IgD-negative memory B cell (primary cell): Measurements from ENCODE around the gene STXBP3. TPM values are rescaled to one million over a fixed set of nuclear protein-coding genes. Genes with fewer than 3 reads are reported as not detected.
A peak's percentile ranks its signal among the peaks of the same experiment; 100 is the strongest.
"Not testable (repeated sequence)": the region's sequence is repeated elsewhere in the genome, so short reads cannot be mapped to it uniquely, and the experiment has no call there.

Experiments
- H3K27ac Mint-ChIP-seq, 3 donors: one replicate each; pipeline ENCODE4 v1.8.0; 2020 to 2022; ENCODE audit warnings: mild to moderate bottlenecking in 3 of 3, mixed read lengths in 3 of 3, moderate library complexity in 1 of 3
- H3K27me3 Mint-ChIP-seq: one replicate; pipeline ENCODE4 v1.8.0; 2021; ENCODE audit warnings: mixed read lengths
- H3K36me3 Mint-ChIP-seq: one replicate; pipeline ENCODE4 v1.8.0; 2020; ENCODE audit warnings: mild to moderate bottlenecking, mixed read lengths
- H3K4me1 Mint-ChIP-seq, 3 donors: one replicate each; pipeline ENCODE4 v1.8.0; 2020 to 2022; ENCODE audit warnings: mixed read lengths in 3 of 3, mild to moderate bottlenecking in 1 of 3
- H3K4me3 Mint-ChIP-seq, 4 donors: one replicate each; pipeline ENCODE4 v1.8.0; 2020 to 2022; ENCODE audit warnings: mild to moderate bottlenecking in 4 of 4, mixed read lengths in 4 of 4, moderate library complexity in 3 of 4
- H3K9me3 Mint-ChIP-seq, 3 donors: one replicate each; pipeline ENCODE4 v1.8.0; 2020 to 2021; ENCODE audit warnings: mixed read lengths in 3 of 3, mild to moderate bottlenecking in 1 of 3
- polyA plus RNA-seq: library from polyadenylated mRNA; unstranded; fragments of 300-500 nt; fragmentation: Illumina TruSeq; gene quantifications from one replicate; pipeline ENCODE4 v1.2.3, GENCODE V29; 2021

STXBP3 gene
- polyA plus RNA-seq, 1 donor from 2014 or later: 34.7 TPM

DNA sequence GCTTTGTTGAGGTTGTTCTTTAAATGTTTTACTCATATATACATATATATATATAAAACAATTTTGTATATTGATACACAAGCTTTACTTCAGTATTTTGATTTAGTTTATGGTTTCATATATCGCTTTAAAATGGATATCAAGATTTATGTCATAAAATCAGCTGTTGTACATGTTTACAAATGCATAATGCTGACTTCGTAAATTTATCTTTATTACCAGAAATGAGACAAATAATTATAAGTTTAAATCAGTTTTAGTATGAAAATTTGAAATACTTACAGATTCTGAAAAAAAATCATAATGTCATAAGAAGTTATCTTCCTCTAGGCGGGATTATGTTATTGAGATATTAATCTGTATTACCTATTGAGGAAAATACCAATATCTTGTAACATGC is 6.9 kb downstream of the STXBP3 start:
- no peaks in the 10 kb centered on the region for H3K9me3 Mint-ChIP-seq
- H3K4me1 Mint-ChIP-seq: peaks cover 14 to 24% (median 16%) of the 10 kb centered on the region in 3 donors

DNA sequence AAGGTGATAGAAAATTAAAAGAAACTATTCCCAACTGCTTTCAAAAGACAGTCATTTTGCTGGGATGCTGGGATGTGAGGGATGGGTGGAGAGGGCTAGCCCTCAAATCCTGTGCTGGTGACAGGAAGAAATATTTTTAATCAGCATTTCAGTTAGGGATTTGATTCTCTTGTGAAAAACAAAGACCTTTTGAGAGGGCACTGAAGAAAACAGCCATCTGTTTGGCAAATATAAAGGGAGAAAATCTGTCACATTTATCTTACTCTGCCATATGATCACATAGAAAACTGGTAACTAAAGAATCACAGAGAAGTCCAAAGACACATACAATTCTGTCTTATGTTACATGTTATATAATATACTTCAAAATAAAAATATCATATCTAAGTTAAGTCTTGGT is 12.3 kb downstream of the STXBP3 start:
- Mint-ChIP-seq H3K9me3 (no peaks in the 10 kb centered on the region), H3K4me1 (peaks cover 0 to 7% (median 0%) of the 10 kb centered on the region in 3 donors), H3K36me3 (peaks cover 5% of the 10 kb centered on the region), H3K27ac (no peak overlapping the region), H3K4me3 (no peak overlapping the region), H3K27me3 (no peaks in the 10 kb centered on the region)

More for the DNA sequence above, 6.9 kb downstream of the STXBP3 start:
- no peak overlapping the region for H3K27ac Mint-ChIP-seq
- H3K27me3 Mint-ChIP-seq: no peaks in the 10 kb centered on the region
- peaks cover 2% of the 10 kb centered on the region for H3K36me3 Mint-ChIP-seq
- H3K4me3 Mint-ChIP-seq: no peak overlapping the region

DNA sequence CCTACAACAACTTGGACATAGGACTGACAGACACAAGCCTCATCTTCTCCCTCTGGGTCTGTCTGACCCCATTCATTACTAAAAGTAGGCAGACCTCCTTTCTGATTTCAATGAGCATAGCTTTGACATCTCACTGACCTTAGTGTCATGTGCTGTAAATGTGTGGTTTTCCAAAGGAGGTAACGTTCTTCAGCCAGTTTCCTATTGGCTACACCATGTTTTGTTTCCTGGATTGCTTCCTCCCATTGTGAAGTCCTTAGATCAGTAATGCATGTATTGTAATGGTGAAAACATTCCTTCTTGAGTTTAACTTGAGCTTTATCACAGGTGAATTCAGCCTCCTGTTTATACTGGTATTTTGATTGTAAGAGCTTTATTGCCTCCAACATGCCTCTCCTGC is 20.6 kb downstream of the STXBP3 start:
- H3K9me3 Mint-ChIP-seq: no peaks in the 10 kb centered on the region
- peaks cover 7% of the 10 kb centered on the region for H3K36me3 Mint-ChIP-seq
- H3K4me3 Mint-ChIP-seq: no peak overlapping the region
- H3K27ac Mint-ChIP-seq: no peak overlapping the region
- H3K27me3 Mint-ChIP-seq: no peaks in the 10 kb centered on the region
- H3K4me1 Mint-ChIP-seq: no peaks in the 10 kb centered on the region

DNA sequence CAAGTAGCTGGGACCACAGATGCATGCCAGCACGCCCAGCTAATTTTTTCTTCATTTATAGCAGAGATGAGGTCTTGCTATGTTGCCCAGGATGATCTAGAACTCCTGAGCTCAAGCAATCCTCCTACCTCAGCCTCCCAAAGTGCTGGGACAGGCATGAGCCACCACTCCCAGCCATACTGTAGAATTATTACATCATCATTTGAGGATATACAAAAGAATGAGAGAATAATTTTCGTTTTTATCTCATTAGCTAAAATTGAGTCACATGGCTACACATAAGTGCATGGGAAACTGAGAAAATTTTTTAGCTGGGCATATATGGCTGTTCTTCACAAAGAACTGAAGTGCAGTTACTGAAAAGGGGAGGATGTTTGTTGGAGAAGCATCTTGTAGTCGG is 21.2 kb downstream of the STXBP3 start:
- peaks cover 7% of the 10 kb centered on the region for H3K36me3 Mint-ChIP-seq
- no peaks in the 10 kb centered on the region for H3K27me3 Mint-ChIP-seq
- no peaks in the 10 kb centered on the region for H3K4me1 Mint-ChIP-seq
- no peak overlapping the region for H3K4me3 Mint-ChIP-seq
- no peaks in the 10 kb centered on the region for H3K9me3 Mint-ChIP-seq
- H3K27ac Mint-ChIP-seq: no peak overlapping the region

DNA sequence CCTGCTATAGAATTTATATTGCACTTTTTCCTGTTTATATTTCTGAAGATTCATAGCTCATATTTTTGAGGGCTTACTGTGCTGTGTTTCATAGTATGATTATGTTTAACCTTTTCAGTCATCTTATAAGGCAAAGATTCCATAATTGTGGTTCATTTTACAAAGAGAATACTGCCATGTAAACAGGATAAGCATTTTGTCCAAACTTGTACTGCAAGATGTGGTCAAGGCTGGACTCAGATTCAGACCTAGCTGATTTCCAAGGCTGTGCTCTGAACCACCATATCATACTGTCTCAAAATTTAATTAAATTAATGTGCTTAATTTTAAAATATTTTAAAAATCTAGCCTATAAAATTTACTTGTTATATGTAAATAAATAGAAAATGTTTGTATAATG is 31.4 kb downstream of the STXBP3 start:
- no peaks in the 10 kb centered on the region for H3K4me1 Mint-ChIP-seq
- peaks cover 0 to 5% (median 0%) of the 10 kb centered on the region in 3 donors for H3K9me3 Mint-ChIP-seq
- H3K27me3 Mint-ChIP-seq: no peaks in the 10 kb centered on the region
- no peak overlapping the region for H3K27ac Mint-ChIP-seq
- H3K4me3 Mint-ChIP-seq: no peak overlapping the region
- H3K36me3 Mint-ChIP-seq: peaks cover 16% of the 10 kb centered on the region

DNA sequence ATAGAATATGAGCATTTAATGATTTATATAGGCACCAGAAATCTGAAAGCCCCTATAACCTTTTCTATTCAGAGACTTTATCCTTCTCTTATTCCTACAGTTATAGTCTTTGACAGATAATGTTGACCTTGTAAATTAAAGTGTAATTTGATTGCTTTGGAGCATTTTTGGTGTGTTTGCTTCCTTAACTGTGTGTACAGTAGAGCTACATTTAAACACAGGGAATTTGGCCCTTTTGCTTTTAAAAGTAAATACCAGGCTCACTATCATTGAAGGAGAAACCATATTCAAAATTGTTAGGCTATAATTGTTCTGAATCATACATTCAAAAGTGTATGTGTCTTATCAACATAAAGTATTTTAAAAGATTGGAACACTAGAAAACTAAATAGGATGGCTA is 33.0 kb downstream of the STXBP3 start:
- no peaks in the 10 kb centered on the region for H3K27me3 Mint-ChIP-seq
- no peak overlapping the region for H3K4me3 Mint-ChIP-seq
- H3K9me3 Mint-ChIP-seq: peaks cover 5 to 16% (median 6%) of the 10 kb centered on the region in 3 donors
- H3K4me1 Mint-ChIP-seq: no peaks in the 10 kb centered on the region
- H3K27ac Mint-ChIP-seq: no peak overlapping the region
- peaks cover 31% of the 10 kb centered on the region for H3K36me3 Mint-ChIP-seq

DNA sequence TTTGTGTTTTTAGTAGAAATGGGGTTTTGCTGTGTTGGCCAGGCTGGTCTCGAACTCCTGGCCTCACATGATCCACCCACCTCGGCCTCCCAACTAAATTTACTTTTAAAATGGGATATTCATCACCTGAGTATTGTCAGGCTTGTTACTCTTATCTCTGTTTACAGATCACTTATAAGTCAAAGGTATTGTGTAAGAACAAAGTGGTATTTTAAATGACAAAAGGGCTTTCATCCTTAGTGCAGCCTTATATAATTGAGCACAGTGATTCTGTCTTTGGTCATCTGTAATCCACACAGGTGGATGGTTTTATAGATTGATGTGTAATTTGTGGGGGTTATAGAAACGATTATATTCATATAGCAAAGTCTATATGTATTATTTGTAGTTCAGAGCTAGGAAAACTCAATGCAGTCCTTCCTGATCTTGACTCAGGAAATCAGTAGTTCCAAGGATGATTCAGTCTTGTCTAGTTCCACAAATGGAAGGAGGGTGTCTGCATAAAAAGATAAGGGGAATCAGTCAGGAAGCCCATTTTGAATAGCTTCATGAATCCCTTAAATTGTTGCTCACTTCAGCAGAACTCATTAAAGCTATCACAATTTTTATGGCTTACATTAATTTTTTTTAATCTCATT is 34.6 kb downstream of the STXBP3 start:
- no peaks in the 10 kb centered on the region for H3K27me3 Mint-ChIP-seq
- H3K27ac Mint-ChIP-seq: no peak overlapping the region
- no peaks in the 10 kb centered on the region for H3K4me1 Mint-ChIP-seq
- H3K36me3 Mint-ChIP-seq: peaks cover 42% of the 10 kb centered on the region
- no peak overlapping the region for H3K4me3 Mint-ChIP-seq
- H3K9me3 Mint-ChIP-seq: peaks cover 8 to 32% (median 10%) of the 10 kb centered on the region in 3 donors

DNA sequence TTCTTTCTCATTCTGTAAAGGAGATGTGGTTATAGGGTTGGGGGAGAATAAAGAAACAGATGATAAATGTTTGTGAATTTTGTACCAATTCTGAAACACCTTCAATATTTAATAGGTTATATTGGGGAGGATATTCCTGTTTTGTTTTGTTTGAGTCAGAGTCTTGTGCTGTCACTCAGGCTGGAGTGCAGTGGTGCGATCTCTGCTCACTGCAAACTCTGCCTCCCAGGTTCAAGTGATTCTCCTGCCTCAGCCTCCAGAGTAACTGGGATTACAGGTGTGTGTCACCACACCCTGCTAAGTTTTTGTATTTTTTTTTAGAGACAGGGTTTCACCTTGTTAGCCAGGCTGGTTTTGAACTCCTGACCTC is 35.1 kb downstream of the STXBP3 start:
- peaks cover 45% of the 10 kb centered on the region for H3K36me3 Mint-ChIP-seq
- H3K27ac Mint-ChIP-seq: not testable (repeated sequence)

DNA sequence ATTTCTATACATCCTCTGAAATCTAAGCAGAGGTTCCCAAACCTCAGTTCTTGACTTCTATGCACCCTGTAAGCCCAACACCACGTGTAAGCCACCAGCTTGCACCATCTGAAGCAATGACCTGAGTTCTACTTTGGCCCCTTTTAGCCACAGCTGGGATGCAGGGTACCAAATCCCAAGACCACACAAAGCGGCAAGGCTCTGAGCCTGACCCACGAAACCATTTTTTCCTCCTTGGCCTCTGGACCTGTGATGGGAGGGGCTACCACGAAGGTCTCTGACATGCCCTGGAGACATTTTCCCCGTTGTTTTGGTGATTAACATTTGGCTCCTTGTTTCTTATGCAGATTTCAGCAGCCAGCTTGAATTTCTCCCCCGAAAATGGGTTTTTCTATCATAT is 38.8 kb downstream of the STXBP3 start:
- Mint-ChIP-seq H3K36me3 (peaks cover 49% of the 10 kb centered on the region), H3K4me1 (no peaks in the 10 kb centered on the region), H3K27me3 (no peaks in the 10 kb centered on the region), H3K27ac (no peak overlapping the region), H3K4me3 (no peak overlapping the region), H3K9me3 (peaks cover 11 to 33% (median 12%) of the 10 kb centered on the region in 3 donors)

More for the DNA sequence above, 35.1 kb downstream of the STXBP3 start:
- H3K27me3 Mint-ChIP-seq, H3K4me3 Mint-ChIP-seq, H3K4me1 Mint-ChIP-seq: not testable (repeated sequence)
- peaks cover 10 to 33% (median 10%) of the 10 kb centered on the region in 3 donors for H3K9me3 Mint-ChIP-seq

DNA sequence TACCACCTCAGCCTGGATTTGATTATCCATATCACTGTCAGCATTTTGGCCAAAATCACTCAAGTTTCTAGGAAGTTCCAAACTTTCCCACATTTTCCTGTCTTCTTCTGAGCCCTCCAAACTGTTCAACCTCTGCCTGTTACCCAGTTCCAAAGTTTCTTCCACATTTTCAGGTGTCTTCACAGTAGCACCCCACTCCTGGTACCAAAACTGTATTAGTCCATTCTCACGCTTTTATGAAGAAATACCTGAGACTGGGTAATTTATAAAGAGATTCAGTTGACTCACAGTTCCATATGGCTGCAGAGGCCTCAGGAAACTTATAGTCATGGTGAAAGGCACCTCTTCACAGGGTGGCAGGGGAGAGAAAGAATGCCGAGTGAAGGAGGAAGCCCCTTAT is 39.4 kb downstream of the STXBP3 start:
- Mint-ChIP-seq H3K4me1 (no peaks in the 10 kb centered on the region), H3K27ac (no peak overlapping the region), H3K4me3 (peak overlapping the region in 1 of 4 donors; percentile 22), H3K36me3 (peaks cover 50% of the 10 kb centered on the region), H3K27me3 (no peaks in the 10 kb centered on the region), H3K9me3 (peaks cover 11 to 33% (median 12%) of the 10 kb centered on the region in 3 donors)

DNA sequence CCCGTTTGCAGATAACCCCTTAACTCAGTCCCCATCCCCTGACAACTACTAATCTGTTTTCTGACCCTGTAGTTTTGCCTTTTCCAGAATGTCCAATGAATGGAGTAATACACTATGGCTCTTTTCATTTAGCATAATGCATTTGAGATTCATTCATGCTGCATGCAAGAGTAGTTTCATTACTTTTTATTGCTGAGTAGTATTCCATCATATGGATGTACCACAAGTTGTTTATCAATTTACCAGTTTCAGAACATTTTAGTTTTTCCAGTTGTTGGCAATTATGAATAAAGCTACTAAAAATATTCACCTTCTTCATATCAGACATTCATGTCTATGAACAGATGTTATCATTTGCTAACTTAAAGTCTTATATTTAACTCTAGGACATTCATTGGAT is 45.3 kb downstream of the STXBP3 start:
- H3K4me1 Mint-ChIP-seq: peaks cover 0 to 1% (median 0%) of the 10 kb centered on the region in 3 donors
- H3K27me3 Mint-ChIP-seq: no peaks in the 10 kb centered on the region
- H3K4me3 Mint-ChIP-seq: no peak overlapping the region
- no peak overlapping the region for H3K27ac Mint-ChIP-seq
- H3K9me3 Mint-ChIP-seq: peaks cover 10 to 16% (median 10%) of the 10 kb centered on the region in 3 donors
- peaks cover 37% of the 10 kb centered on the region for H3K36me3 Mint-ChIP-seq

DNA sequence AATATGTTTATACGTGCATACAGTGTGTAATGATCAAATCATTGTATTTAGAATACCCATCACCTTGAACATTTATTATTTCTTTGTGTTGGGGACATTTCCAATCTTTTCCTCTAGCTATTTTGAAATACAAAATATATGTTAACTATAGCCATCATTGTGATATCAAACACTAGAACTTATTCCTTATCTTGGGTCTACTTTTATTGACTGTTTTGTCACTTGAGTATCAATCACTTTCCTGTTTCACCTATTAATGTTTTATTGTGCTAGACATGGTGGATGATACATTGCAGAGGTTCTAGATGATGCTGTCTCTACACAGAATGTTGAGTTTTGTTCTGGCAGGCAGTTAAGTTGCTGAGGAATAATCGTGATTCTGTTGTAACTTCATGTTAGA is 45.9 kb downstream of the STXBP3 start:
- Mint-ChIP-seq H3K27ac (no peak overlapping the region), H3K36me3 (peaks cover 34% of the 10 kb centered on the region), H3K9me3 (peaks cover 9 to 16% (median 10%) of the 10 kb centered on the region in 3 donors), H3K27me3 (no peaks in the 10 kb centered on the region), H3K4me1 (peaks cover 0 to 1% (median 0%) of the 10 kb centered on the region in 3 donors), H3K4me3 (no peak overlapping the region)

DNA sequence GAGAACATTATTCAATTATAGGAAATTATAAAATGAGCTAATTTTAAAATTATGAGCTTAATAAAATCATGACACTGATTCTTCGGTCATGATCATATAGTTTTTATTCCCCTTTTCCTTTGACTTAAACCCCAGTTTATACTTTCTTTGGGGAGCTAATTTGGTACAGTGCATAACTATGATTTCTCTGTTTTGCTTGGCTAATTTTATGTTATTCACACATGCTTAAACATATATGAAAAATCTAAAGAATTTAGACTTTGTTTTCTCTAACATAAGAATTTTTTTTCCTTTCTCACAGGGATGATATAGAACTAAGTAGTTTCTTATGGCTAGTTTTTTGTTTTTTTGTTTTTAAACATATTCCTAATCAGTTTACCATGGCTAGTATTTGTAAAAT is 52.5 kb downstream of the STXBP3 start:
- H3K9me3 Mint-ChIP-seq: no peaks in the 10 kb centered on the region
- H3K4me3 Mint-ChIP-seq: no peak overlapping the region
- H3K4me1 Mint-ChIP-seq: no peaks in the 10 kb centered on the region
- no peaks in the 10 kb centered on the region for H3K27me3 Mint-ChIP-seq
- H3K27ac Mint-ChIP-seq: no peak overlapping the region
- H3K36me3 Mint-ChIP-seq: peaks cover 15% of the 10 kb centered on the region

DNA sequence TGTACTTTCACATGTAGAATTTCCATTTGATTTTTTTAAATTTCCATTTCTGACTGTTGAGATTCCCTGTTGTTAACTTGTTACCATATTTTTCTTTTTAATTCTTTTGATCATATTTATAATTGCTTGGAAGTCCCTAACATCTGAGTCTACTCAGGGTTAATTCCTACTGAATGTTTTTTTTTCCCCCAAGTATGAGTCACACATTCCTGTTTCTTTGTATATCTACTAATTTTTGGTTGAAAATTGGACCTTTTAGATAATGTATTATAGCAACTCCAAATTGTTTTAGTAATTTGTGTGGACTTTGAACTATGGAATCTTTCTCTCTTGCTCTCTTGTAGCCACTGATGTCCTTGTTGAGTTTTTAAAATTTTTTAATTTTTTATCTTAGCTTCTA is 54.6 kb downstream of the STXBP3 start:
- Mint-ChIP-seq H3K9me3 (no peaks in the 10 kb centered on the region), H3K4me1 (no peaks in the 10 kb centered on the region), H3K27me3 (no peaks in the 10 kb centered on the region), H3K36me3 (peaks cover 11% of the 10 kb centered on the region), H3K4me3 (no peak overlapping the region), H3K27ac (peak overlapping the region in 1 of 3 donors; percentile 88)

DNA sequence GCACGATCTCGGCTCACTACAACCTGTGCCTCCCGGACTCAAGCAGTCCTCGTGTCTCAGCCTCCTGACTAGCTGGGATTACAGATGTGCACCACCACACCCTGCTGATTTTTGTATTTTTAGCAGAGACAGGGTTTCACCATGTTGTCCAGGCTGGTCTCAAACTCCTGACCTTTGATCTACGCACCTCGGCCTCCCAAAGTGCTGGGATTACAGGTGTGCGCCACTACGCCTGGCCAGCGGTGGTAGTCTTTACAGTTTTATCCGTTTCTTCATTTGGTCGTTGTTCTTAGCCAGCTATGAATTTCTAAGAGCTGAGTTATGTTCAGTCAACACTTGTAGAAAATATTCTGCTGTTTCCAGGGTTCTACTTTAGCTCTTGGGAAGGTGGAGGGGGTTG is 57.1 kb downstream of the STXBP3 start:
- Mint-ChIP-seq H3K27me3 (no peaks in the 10 kb centered on the region), H3K4me1 (no peaks in the 10 kb centered on the region), H3K36me3 (peaks cover 14% of the 10 kb centered on the region), H3K27ac (no peak overlapping the region), H3K4me3 (no peak overlapping the region), H3K9me3 (no peaks in the 10 kb centered on the region)

DNA sequence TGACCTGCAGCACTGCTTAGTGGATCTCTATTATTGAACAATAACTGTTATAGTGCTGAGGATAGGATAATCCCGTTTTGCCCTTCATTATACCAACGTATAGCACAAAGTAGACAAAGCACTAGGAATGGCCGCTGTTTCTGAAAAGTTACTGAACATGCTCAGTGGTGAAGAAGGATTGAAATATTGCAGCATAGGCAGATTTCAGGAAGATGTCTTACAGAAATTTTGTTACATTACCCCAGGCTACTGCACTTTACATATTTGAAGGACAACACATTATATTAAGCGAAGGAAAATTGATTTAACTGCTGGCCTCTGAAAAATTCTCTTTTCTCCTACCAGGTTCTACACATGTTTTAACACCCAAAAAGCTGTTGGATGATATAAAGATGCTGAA is 62.0 kb downstream of the STXBP3 start:
- Mint-ChIP-seq H3K27me3 (no peaks in the 10 kb centered on the region), H3K4me1 (no peaks in the 10 kb centered on the region), H3K27ac (no peak overlapping the region), H3K36me3 (peaks cover 8% of the 10 kb centered on the region), H3K4me3 (no peak overlapping the region), H3K9me3 (no peaks in the 10 kb centered on the region)
